IPS-18a (cell line): ENCODE data around the gene POLR2A.
A peak's percentile ranks its signal among the peaks of the same experiment; 100 is the strongest.

Source experiments
- H3K27ac ChIP-seq: one replicate; pipeline ENCODE4 v1.5.1; 2013; ENCODE audit warnings: low read length
- H3K27me3 ChIP-seq: one replicate; pipeline ENCODE4 v1.6.1; 2013; ENCODE audit warnings: mild to moderate bottlenecking, low read length; ENCODE audit not compliant: control insufficient read depth, insufficient read depth
- H3K36me3 ChIP-seq: one replicate; pipeline ENCODE4 v1.6.1; 2013; ENCODE audit warnings: low read depth, low read length; ENCODE audit not compliant: control insufficient read depth
- H3K4me1 ChIP-seq: one replicate; pipeline ENCODE4 v1.6.1; 2013; ENCODE audit warnings: low read depth, low read length; ENCODE audit not compliant: control insufficient read depth
- H3K4me3 ChIP-seq: one replicate; pipeline ENCODE4 v1.5.1; 2013; ENCODE audit warnings: low read length
- H3K9ac ChIP-seq: one replicate; pipeline ENCODE4 v1.6.1; 2013; ENCODE audit warnings: mild to moderate bottlenecking, low read length, moderate library complexity
- H3K9me3 ChIP-seq: one replicate; pipeline ENCODE4 v1.6.1; 2013; ENCODE audit warnings: low read depth, low read length; ENCODE audit not compliant: control insufficient read depth

POLR2A gene

DNA sequence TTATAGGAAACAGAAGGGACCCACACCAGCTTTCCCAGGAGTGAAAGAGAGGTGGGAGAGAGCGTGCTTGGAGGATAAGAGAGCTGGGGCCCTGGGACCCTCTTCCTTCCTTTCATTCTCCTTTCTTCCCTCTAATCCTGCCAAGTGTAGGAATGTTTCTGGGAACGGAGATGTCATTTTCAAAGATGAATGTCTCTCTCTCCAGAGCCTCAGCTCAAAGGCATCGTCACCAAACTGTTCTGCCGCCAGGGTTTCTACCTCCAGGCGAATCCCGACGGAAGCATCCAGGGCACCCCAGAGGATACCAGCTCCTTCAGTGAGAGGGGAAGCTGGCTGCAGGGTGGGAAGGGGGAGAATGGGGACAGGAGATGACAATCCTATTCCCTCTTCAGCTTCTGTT, 42.9 kb upstream of the POLR2A start:
- peak overlapping the region; percentile 85 for H3K9ac ChIP-seq
- H3K4me3 ChIP-seq, result peak overlapping the region; percentile 91
- H3K4me1 ChIP-seq, result peaks cover 22% of the 10 kb centered on the region
- no peak overlapping the region for H3K27ac ChIP-seq
- H3K9me3 ChIP-seq, result no peaks in the 10 kb centered on the region
- peaks cover 63% of the 10 kb centered on the region for H3K27me3 ChIP-seq
- H3K36me3 ChIP-seq, result no peaks in the 10 kb centered on the region

DNA sequence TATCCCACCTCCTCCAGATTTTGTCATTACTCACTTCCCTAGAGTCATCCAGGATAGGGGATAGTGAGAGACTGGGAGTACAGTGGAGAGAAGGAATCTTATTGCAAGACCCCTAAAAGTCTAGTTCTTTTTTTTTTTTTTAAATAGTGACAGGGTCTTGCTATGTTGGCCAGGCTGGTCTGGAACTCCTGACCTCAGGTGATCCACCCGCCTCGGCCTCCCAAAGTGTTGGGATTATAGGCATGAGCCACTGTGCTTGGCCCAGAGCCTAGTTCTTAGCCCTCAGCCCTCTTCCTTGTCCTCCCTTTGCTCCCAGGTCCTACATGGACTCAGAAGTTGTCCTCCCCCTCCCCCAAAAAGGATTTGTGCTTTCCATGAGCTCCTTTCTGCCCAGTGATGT, 42.0 kb upstream of the POLR2A start:
- Histone ChIP-seq H3K27me3 (peaks cover 57% of the 10 kb centered on the region), H3K4me1 (peaks cover 21% of the 10 kb centered on the region)

DNA sequence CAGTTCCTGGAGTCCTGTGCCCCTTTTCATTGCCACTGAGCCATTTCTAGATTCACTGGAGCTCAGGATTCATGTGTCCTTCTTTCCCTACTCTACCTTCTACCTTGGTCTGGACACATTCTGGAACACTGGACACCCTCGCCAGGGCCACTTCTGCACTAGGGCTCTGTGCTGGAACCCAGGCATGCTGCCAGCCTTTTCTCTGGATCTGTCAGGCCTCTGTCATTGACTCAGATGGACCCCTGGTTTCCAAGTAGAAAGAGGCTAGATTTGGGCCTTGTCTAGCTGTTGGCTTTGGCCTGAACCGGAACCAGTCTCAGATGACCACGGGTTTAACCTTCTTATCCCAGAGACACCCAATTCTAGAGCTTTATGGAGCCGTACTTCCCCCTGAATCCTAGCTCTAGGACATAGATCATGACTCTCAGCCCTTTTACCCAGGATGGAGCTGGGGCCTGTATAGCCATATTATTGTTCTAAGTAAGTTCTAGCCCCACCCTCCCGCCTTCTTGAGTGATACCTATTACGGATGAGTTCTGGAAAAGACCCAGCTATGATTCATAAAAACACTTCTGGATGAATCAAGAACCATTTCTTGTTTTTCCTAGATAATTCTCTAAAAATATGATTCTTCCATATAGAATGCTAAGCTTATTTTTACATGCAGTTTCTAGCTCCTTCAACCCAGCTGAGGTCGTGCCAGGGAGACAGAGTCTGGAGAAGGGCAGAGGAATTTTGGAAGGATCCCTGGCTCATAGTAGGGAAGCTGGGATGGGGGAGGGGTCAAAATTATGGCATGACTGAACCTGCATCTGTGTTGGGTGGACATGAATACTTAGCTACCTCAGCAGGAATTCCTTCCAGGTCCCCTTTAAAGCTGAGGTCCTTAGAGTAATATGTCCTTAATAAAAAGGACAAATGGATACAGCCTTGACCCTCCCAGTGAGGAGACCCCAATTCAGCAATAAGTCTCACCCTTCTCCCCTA, 40.4 kb upstream of the POLR2A start:
- no peaks in the 10 kb centered on the region for H3K9me3 ChIP-seq
- no peaks in the 10 kb centered on the region for H3K36me3 ChIP-seq
- no peak overlapping the region for H3K9ac ChIP-seq
- H3K27me3 ChIP-seq, result peaks cover 41% of the 10 kb centered on the region
- H3K4me3 ChIP-seq, result no peak overlapping the region
- H3K4me1 ChIP-seq, result peaks cover 13% of the 10 kb centered on the region
- H3K27ac ChIP-seq, result no peak overlapping the region

More for the DNA sequence above, 42.0 kb upstream of the POLR2A start:
- Histone ChIP-seq H3K27ac (no peak overlapping the region), H3K9me3 (no peaks in the 10 kb centered on the region), H3K4me3 (no peak overlapping the region), H3K36me3 (no peaks in the 10 kb centered on the region), H3K9ac (no peak overlapping the region)

- peaks cover 29% of the 10 kb centered on the region for H3K27me3 ChIP-seq
- peaks cover 13% of the 10 kb centered on the region for H3K4me1 ChIP-seq
- peak within 1 kb of the TSS; percentile 67 for H3K4me3 ChIP-seq
- no peak within 1 kb of the TSS for H3K27ac ChIP-seq
- H3K9ac ChIP-seq, result peak within 1 kb of the TSS; percentile 14
- no peaks in the 10 kb centered on the region for H3K9me3 ChIP-seq
- H3K36me3 ChIP-seq, result no peaks in the 10 kb centered on the region
These were observed 39.2 kb upstream of the POLR2A start, which contains the start of gene CHRNB1 for GRCh38 chr17:7444682-7445618. Gene CHRNB1 (plus strand): TSS chr17:7445061. CDS start chr17:7445128, 67 bp downstream.

- peak overlapping the region; percentile 14 for H3K9ac ChIP-seq
- peak overlapping the region; percentile 67 for H3K4me3 ChIP-seq
- H3K4me1 ChIP-seq, result peaks cover 13% of the 10 kb centered on the region
- no peak overlapping the region for H3K27ac ChIP-seq
- no peaks in the 10 kb centered on the region for H3K9me3 ChIP-seq
- H3K27me3 ChIP-seq, result peaks cover 29% of the 10 kb centered on the region
- H3K36me3 ChIP-seq, result no peaks in the 10 kb centered on the region
These were observed 38.6 kb upstream of the POLR2A start for GRCh38 chr17:7445619-7445968.

DNA sequence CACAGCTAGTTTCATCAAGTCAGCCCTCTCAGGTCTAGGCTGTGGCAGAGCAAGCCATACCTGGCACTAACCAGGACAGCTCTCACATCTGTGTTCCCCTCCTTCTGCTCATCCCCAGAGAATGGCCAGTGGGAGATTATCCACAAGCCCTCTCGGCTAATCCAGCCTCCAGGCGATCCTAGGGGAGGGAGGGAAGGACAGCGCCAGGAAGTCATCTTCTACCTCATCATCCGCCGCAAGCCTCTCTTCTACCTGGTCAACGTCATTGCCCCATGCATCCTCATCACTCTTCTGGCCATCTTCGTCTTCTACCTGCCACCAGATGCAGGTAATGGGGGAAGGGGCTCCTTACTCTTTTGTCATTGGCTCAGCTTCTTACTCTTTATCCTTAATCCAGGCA, 35.7 kb upstream of the POLR2A start:
- Histone ChIP-seq H3K9ac (no peak overlapping the region), H3K36me3 (no peaks in the 10 kb centered on the region), H3K27me3 (peaks cover 8% of the 10 kb centered on the region), H3K4me1 (peaks cover 5% of the 10 kb centered on the region), H3K9me3 (no peaks in the 10 kb centered on the region), H3K27ac (no peak overlapping the region), H3K4me3 (no peak overlapping the region)

DNA sequence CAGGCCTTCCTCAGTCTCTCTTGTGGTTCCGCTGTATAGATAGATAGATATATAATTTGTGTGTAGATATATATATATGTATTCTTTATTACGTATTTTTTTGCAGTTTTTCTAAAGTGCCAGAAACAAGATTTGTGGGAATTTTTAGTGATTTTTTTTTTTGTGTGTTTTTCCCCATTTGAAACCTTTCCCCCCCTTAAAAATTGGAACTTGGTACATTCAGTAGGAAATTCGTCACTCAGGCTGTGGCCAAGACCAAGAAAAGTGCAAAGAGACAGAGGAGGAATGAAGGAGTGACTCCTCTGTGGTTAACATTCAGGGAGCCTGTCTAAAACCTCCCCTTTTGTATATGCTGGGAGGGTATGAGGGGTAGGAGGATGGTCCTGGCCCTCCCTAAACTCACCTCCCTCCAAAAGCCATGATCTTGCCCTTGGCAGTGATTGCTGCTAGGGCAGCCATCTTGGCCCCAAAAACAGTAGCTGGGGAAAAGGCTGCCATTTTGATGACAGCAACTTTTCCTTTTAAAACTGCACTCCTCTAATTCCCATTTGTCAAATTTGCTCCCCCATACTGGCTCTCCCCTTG, 24.1 kb upstream of the POLR2A start:
- H3K27ac ChIP-seq, result no peak overlapping the region
- peaks cover 6% of the 10 kb centered on the region for H3K4me1 ChIP-seq
- H3K4me3 ChIP-seq, result no peak overlapping the region
- H3K27me3 ChIP-seq, result no peaks in the 10 kb centered on the region
- H3K36me3 ChIP-seq, result no peaks in the 10 kb centered on the region
- no peaks in the 10 kb centered on the region for H3K9me3 ChIP-seq
- H3K9ac ChIP-seq, result no peak overlapping the region

- H3K4me1 ChIP-seq, result peaks cover 6% of the 10 kb centered on the region
- H3K27me3 ChIP-seq, result no peaks in the 10 kb centered on the region
- no peak overlapping the region for H3K27ac ChIP-seq
- H3K9me3 ChIP-seq, result no peaks in the 10 kb centered on the region
- no peak overlapping the region for H3K9ac ChIP-seq
- no peaks in the 10 kb centered on the region for H3K36me3 ChIP-seq
- no peak overlapping the region for H3K4me3 ChIP-seq
These were observed 23.1 kb upstream of the POLR2A start for GRCh38 chr17:7460850-7461660.

DNA sequence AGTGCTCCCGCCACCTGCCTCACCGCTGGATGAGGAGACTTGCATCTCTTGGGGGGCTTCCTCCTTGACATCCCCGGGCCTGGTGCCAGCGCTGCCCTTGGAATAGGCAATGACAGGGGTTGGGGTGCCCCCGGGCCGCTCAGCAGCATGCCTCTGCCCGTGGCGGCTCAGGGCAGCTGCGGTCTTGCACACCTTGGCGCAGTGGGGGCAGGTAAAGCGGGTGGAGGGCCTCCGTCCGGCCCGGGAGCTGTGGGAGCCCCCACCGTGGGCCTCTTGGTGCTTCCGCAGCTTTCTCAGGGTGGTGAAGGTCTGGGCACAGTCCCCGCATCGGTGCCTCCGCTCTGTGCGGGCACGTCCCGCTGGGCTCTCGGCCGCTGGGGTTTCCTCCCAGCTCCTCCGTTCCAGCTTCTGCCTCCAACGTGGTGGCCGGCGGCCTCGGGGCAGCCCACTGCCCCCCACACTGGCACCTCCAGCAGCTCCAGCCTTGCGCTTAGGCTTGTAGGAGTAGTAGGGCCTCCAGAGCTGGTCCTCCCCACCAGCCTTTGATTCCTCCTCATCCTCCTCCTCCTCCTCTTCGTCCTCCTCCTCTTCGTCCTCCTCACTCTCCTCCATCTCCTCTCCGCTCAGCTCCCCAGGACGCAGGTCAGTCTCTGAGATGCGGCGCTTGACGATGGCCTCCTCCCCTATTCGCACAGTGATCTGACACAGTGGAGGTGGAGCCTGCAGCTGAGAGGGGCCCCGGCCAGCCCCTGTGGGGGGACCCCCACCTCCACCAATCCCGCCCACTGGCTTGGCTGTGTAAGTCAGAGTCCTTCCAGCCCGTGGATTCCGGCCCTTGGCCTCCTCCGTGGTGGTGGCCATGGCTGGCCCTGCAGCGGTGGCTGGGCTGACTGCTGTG, 21.4 kb upstream of the POLR2A start:
- Histone ChIP-seq H3K4me1 (peaks cover 6% of the 10 kb centered on the region), H3K9me3 (no peaks in the 10 kb centered on the region), H3K27me3 (no peaks in the 10 kb centered on the region), H3K36me3 (no peaks in the 10 kb centered on the region), H3K4me3 (no peak overlapping the region), H3K9ac (no peak overlapping the region), H3K27ac (no peak overlapping the region)

GRCh38 chr17:7463372-7463846, 20.8 kb upstream of the POLR2A start:
- Histone ChIP-seq H3K4me1 (peaks cover 6% of the 10 kb centered on the region), H3K27ac (no peak overlapping the region), H3K9ac (no peak overlapping the region), H3K27me3 (no peaks in the 10 kb centered on the region), H3K4me3 (no peak overlapping the region), H3K36me3 (no peaks in the 10 kb centered on the region), H3K9me3 (no peaks in the 10 kb centered on the region)
